NCI-H187 treated with DMSO at 0.1 percent for 48 hours (cell line): ENCODE results near the gene F10.
"Not testable (repeated sequence)": the region's sequence is repeated elsewhere in the genome, so short reads cannot be mapped to it uniquely, and the experiment has no call there.

Experiments used
- DNase-seq: peaks from one replicate; lab custom pipeline; 2025; lab: John Stamatoyannopoulos, UW

F10 gene

DNA sequence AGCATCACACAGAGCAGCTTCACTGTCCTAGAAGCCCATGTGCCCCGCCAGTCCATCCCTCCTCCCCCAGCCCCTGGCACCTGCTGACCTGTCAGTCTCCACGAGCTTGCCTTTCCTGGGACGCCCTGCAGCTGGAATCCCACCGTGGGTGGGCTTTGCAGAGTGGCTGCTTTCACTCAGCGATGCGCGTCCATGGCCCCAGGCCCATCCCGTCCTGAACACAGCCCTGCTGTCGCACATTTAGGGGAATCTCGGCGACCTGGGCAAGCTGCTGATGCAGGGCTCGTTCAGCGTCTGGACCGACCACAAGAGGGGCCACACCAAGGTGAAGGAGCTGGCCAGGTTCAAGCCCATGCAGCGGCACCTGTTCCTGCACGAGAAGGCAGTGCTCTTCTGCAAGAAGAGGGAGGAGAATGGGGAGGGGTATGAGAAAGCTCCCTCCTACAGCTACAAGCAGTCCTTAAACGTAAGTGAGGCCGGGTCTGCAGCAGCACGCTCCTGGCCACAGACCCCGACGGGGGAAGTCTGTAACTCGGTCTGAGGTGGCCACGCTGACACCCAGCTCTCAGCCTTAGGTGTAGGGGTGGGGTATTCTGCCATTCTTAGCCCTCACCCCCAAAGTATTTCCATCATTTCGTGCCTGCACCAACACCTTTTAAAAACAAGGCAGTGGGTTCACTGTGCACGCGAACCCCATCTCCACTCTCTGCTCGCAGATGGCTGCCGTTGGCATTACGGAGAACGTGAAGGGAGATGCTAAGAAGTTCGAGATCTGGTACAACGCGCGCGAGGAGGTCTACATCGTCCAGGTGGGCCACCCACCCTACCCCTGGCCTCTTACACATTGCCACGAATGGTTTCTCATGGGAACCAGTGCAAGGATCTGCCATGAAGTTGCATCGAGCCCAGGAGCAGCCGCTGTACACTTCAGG is 35.3 kb upstream of the F10 start:
- DNase-seq: no peak

DNA sequence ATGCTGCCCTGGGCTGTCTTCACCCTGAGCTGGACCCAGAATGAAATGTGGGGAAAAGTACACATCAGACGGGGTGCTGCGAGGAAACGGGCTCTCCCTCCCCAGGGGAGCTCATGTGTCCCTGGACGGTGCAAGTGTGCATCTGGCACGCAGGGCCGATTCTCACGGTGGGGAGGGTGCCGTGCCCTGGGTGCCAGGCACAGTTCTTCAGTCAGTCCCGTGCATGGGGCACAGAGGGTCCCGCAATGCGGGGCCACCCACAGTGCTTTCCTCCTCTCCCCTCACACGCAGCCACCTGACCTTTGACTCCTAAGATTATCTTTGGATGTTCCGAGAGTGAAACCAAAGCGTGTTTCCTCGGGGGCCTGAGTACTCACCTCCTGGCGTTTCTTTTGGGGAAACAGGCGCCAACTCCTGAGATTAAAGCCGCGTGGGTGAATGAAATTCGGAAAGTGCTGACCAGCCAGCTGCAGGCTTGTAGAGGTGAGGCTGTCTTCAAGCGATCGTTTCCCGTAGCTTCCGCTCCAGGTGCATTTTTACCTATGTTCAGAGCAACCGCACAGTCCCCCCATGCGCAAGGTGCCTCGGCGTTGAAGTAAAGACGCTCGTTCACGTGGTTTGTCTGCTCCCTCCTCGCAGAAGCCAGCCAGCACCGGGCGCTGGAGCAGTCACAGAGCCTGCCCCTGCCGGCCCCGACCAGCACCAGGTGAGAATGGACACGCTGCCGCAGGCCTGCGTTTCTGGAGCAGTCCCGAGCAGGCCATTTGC is 34.5 kb upstream of the F10 start:
- no peak for DNase-seq

DNA sequence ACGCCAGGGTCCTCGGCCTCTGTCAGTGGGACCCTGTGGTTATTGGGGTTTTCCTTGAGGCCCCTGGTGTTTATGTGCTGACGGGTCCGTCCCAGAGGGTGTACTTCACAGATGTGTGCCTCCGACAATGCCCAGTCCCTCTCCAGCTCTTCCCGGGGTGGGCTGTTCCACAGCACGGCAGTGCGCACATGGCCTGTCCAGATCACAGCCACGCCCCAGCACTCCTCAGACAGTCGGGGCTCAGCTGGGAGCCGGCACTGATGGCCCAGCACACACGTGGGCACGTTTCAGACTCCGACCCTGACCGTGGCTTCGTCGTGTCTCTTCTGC is 33.9 kb upstream of the F10 start:
- DNase-seq: no peak

DNA sequence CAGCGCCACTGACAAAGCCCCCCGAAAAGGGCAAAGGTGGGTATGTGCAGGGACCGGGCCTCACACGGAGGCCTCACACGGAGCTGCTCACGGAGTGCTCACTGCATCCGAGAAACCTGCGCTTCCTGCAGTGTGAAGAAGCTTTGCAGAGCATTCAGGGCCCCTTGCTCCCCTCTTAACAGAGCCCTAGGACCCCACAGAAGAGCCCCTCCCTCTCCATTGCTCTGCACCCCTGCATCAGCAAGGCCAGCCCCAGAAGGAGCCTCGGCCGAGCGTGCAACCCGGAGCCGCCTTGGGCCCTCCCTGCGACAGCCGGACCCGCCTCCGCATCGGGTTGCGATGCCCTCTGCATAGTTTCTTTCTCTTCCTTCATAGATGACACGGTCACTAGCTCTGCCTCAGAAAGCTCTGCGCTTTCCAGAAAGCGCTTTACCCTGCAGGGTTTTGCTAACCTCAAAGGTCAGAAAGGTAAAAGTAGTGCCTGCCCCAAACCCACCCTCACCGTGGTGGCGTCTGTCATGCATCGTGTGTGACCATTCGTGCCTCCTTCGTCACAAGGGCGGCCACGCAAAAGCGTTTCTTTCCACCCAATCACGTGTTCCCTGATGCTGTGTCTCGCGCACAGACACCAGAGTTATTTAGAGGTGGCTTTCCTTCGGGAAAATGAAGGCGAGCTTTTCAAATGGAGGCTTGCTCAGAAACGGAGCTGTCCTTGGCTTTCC is 32.7 kb upstream of the F10 start:
- no peak for DNase-seq

DNA sequence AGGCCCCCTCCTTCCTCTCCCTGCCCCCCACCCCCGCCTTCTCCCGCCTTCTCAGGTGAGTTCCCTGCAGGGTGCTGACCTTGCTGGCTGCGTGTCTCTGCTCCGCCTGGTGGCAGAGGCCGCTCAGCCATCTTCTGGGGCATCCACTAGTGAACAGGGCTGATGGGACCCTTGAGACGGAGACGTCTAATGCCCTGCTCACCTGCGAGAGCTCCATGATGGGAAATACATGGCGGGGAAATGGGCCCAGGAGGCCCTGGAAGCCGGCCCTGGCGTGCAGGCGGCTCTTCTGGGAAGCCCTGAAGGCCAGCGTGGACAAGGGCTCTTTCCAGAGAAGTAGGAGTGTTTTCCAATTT is 32.2 kb upstream of the F10 start:
- no peak for DNase-seq

DNA sequence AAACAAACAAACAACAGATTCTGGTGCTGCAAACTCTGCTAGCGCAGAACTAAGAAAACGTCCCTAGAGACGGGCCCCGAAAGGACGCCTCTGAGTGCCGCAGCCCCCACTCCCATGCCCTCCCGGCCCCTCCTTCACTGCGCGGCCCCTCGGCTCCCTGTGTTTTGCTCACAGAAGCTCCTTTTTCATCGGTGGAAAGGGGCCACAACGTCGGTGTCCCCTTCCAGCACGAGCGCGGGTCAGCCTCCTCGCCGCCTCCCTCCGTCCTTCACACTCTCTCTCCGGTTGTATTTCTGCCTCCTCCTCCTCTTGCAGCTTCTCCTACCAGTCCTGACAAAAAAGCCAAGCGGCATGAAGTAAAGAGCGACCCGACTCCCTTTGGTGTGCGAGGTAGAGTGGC is 31.8 kb upstream of the F10 start:
- no peak for DNase-seq

DNA sequence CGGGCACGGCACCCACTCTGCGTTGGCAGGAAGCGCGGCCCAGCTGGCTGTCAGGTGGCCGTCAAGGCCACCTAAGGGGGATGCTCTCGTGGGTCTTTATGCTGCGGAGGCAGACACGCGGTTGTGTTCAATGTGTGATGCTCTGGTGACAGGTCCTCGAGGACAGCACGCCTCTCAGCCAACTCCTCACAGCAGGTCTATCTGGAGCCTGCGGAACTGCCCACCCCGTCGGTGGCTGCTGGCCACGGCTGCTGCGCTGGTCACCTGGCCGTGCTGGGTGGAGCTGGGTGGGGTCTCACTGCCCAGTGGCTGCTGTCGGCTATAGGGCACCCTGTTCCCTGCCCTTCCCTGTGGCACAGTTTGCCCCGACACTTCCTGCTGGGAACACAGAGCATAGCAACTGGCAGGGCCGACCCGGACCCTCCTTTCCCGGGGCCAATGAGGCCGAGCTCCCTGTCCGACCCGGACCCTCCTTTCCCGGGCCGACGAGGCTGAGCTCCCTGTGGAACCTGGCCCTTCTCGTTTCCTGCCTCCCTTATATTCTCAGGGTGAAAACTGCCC is 31.3 kb upstream of the F10 start:
- no peak for DNase-seq

DNA sequence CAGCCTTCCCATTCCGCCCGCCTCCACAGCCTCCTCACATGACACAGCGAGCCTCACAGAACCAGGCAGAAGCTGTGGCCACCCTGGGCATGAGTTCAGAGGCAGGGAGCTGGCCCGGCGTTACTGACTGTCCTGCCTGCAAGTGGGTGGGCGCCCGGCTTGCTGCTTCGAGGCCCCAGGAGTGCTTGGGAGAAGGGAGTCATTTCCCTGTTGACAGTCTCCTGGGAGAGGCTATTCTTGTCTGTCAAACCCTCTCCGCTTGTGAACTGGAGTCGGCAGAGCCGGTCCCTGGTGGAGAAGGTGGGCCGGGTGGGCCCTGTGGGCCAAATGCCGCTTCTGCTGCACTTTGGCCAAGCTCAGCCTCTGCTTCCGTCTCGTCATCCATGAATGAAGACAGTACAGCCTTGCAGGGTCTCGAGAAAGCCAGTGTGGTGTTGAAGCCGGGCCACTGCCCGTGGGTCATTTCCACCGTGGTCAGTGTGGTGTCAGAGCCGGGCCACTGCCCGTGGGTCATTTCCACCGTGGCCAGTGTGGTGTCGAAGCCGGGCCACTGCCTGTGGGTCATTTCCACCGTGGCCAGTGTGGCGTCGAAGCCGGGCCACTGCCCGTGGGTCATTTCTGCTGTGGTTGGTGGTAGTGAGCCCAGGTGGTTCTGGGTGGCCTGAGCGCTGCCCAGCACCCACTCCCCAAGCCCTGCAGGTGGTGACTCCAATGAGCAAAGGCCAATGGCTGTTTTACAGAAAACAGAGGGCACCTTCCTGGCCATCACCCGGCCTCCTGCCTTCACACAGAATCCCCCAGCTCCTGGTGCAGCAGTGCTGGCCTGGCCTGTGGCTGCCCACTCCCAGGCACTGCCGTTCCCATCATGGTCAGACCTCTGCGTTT is 30.5 kb upstream of the F10 start:
- no peak for DNase-seq

DNA sequence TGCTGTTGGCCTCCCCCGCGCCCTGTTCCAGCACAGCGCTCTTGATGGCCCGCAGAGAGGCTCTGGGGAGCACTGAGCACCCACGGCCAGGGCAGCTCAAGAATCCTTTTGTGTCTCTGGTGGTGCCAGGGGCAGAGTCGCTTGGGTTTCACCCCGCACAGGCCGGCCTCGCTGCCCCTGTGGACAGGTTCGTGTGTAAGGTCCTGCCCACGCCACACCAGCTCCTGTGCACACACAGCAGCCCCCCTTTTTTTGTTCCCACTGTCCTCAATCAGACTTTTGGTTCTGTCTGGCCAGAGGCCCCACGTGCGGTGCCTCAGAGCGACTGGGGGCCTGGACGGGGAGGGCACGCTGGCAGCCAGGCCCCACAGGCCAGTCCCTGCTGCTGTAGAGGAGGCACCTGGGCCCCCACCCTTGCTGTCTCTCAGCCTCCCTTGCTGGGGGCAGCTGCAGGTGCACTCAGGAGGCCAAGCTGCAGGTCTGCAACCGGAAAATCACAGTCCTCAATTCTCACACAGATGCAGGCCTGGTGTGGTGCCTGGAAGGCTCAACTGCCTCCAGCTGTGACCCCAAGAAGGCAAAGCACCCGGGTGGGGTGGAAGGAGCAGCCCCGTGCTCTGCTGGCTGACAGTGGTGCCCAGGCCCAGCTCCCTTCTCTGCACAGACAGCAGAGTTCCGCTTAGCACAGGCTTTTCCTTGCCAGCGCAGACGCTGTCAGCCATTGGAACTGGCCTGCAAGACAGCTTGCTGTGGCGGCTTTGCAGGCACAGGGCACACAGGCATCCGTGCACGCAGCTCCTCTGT is 29.6 kb upstream of the F10 start:
- no peak for DNase-seq

DNA sequence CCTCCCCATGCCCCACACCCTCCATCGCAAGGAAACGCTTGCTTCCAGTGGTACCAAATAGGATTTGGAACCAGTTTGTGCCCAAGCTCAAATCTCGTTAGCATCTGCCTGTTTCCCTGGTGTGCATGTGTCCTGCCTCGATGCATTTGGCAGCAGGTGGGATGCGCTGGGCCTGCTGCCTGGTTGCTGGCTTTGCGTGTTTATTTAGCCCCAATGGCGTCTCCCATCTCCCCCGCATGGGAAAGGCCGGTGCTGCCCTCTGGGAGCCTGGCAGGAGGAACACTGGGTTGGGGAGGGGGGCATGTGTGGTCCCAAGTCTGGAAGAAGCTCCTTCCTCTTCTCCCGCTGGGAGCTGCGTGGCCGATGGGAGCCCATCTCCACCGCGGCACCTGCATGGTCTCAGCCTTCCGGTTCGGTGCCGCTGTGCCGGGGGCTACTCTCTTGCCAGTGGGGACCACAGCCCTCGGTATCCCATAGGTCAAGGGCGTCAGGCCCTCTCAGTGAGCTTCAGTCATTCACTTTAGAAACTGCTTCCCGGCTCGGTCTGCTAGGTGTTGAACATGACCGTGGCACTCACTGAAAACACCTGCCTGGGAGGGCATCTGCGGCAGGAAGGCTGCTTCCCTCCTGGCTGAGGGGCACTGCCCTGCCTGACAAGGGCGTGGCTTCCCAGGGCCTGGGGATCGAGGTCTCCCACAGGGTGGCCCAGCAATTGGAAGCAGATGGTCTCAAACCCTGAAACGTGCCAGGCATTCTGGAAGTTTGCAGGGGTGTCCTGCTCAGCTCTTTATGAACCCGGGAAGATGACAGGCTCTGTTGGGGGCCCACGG is 28.8 kb upstream of the F10 start:
- no peak for DNase-seq

DNA sequence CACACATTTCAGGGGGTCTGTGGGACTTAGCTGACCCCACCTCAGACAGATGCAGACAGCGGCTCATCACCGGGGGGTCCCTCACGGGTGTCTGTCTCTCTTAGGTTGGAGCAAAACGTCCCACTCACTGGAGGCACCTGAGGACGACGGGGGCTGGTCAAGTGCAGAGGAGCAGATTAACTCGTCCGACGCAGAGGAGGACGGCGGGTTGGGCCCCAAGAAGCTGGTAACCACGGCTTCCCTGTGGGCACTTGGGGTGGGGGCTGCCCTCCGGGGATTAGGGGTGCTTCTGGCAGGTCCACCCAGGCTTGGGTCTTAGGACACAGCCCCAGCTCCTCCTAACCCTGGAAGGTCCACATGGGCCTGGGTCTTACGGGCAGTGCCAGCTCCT is 28.2 kb upstream of the F10 start:
- DNase-seq: no peak

DNA sequence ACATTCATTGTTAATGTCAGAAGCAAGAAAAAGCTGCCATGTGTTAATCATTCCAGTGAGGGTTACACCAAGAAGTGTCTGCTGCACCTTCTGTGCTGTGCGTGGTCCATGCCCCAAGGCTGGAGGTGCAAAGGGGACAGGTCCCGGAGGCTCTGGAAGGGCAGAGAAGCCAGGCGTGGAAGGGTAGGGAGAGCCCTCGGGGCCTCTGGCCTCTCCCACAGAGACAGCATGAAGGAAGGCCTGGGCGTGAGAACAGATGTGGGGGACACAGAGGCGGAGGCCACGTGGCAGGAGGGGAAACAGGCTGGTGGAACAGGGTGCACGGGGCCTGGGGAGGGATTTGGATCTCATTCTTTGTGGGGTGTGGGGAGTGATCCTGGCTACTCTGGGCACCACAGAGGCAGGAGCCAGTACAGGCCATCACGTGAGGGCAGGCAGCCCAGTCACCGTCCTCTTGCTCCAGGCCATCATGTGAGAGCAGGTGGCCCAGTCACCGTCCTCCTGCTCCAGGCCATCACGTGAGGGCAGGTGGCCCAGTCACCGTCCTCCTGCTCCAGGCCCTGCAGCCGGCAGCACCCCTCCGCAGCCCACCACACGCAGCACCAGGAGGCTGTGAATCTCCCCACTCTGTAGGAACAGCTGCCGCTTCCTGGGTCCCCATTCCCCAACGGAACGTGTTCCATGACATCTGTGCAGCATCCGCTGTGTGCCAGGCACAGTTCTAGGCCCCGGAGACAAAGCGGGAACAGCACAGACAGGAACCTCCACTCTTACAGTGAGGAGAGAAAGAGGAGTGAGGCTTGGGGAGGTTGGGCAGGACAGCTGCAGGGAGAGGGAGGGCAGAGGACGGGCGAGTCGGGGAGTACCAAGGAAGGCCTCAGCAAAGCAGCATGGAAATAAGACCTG is 27.2 kb upstream of the F10 start:
- no peak for DNase-seq

DNA sequence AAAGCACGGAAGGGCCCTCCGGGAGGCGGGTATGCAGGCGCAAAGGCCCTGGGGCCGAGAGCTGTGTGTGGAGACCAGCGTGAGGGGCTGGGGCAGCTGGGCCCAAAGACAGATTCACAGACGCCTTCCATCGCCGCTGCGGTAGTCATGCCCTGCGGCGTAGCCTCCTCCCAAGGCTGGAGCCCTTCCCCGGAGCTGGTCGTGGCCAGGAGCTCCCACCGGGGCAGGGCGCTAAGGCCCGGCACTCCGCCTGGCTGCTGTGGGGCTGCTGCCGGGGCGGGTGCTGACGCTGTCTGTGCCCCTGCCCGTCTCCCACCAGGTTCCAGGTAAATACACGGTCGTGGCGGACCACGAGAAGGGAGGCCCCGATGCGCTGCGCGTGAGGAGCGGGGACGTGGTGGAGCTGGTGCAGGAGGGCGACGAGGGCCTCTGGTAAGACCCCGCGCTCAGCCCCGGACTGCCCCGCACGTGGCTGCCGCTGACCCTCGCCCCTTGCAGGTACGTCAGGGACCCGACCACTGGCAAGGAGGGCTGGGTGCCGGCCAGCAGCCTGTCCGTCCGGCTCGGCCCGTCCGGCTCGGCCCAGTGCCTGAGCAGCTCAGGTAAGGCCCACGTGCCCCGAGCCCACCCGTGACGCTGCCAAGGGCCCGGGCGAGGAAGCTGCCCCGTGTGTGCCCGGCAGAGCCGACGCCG is 26.4 kb upstream of the F10 start:
- DNase-seq: no peak

DNA sequence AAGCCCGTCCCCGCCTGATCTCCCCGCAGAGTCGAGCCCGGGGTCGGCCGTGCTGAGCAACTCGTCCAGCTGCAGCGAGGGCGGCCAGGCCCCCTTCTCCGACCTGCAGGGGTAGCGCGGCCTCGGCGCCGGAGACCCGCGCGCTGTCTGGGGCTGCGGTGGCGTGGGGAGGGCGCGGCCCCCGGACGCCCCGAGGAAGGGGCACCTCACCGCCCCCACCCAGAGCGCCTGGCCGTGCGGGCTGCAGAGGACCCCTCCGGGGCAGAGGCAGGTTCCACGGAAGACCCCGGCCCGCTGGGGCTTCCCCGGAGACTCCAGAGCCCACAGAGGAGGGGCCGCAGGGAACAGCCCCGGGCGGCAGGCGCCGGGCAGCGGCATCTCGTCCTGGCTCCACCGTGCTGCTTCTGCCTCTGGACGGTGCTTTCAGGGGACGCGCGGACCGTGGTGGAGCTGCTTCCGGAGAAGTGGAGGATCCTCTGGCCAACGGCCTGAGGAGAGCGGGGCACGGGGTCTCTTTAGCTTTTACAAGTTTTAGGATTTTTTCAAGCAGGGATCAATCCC is 25.8 kb upstream of the F10 start:
- DNase-seq: no peak

DNA sequence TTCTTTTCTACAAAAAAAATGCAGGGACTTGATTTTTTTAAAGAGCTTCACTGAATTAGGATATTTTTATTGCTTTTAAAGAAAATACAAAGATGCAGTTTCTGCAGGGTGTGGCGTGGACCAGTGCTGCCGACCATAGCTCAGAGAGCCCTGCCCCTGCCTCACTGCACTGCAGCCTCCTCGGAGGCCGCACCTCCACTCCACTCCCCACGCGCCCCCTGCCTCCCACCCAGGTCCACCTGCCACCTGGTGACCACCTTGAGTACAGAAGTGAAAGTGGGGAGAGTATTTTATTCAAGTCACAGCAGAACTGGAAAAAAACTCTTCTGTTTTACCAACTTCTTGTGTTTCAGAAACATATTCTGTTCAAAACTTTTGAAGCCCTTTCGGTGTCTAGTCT is 24.9 kb upstream of the F10 start:
- DNase-seq: no peak

DNA sequence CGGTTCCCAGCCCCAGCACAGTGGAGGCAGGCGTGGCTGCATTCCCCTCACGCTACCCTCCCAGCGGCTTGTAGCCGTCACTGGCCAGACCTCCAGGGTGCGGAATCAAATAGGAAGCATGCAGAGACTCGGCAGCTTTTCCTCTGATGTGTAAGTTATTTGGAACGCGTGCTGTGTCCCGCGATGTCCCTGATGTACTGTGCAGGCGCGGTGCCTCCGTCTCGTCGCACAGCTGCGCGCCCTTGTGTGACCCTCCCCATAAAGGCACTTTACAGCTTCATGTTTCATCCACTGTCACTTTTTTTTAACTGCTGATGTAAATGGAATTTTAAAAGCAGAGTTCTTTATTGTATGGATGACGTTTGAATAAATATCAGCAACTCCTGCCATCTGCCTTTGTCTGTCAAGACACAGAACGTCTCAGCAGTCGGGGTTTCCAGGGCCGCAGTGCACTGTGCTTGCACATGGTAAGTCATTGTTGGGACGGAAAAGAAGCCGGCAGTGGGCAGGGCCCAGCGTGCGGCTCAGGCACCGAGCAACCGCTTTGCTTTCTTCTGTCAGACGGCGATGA is 24.4 kb upstream of the F10 start:
- no peak for DNase-seq

DNA sequence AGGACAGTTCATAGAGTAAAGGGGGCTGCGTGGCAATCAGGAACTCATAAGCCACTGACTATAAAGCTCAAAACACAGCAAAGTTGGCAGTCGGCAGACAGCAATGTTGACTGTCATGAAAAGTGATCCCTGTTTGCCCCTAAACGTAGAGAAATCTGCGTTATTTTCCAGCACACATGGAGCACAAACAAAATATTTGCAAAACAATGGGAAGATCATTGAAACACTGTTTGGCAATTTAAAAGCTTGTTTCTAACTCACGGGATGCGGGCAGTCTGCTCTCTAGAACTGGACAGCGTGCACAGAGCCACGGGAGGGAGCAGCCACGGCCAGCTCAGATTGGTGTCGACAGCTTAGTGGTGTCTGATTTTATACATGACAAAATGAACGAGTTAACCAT is 23.5 kb upstream of the F10 start:
- DNase-seq: no peak

DNA sequence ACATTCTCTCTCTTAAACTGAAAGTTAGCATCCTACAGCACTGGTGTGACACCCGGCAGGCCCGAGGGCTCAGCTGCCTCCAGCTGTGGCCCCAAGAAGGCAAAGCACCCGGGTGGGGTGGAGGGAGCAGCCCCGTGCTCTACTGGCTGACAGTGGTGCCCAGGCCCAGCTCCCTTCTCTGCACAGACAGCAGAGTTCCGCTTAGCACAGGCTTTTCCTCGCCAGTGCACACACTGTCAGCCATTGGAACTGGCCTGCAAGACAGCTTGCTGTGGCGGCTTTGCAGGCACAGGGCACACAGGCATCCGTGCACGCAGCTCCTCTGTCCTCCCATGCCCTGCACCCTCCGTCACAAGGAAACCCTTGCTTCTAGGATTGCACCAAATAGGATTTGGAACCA is 20.3 kb upstream of the F10 start:
- DNase-seq: not testable (repeated sequence)
